ENCODE measurements around the gene LAMB1.

Gene LAMB1

GRCh38 chr7:107949443-107949935 is 53.5 kb downstream of the LAMB1 start:
- Histone ChIP-seq H3K9me2 (replicated peaks; ENCODE audit: insufficient read depth, low read length) (no peaks in the 10 kb centered on the region), H3F3A (ENCODE audit: insufficient read depth, low read length) (no peaks in the 10 kb centered on the region), H3K4me1 (ENCODE audit: low read length) (no peaks in the 10 kb centered on the region), H3K79me2 (ENCODE audit: low read length) (no peaks in the 10 kb centered on the region), H3K4me3 (ENCODE audit: low read length) (no peak overlapping the region), H3K36me3 (replicated peaks; ENCODE audit: insufficient read depth, low read length) (no peaks in the 10 kb centered on the region), H3K27ac (ENCODE audit: low read length) (no peak overlapping the region), H4K20me1 (ENCODE audit: insufficient read depth, low read length) (no peaks in the 10 kb centered on the region), H3K27me3 (replicated peaks; ENCODE audit: insufficient read depth, low read length) (no peaks in the 10 kb centered on the region), H2AFZ (ENCODE audit: low read length) (no peak overlapping the region), H3K9me3 (replicated peaks; ENCODE audit: insufficient read depth, low read length) (no peaks in the 10 kb centered on the region), H3K4me2 (ENCODE audit: low read depth, low read length) (no peak overlapping the region), H3K9ac (ENCODE audit: low read length) (no peak overlapping the region)
- no peak for DNase-seq
- no peak for TF ChIP-seq EZH2 (optimal IDR thresholded peaks at IDR 0.05; ENCODE audit: low read depth, low read length)

- no peak overlapping the region for H3K27ac ChIP-seq (ENCODE audit: low read length)
- no peak for DNase-seq
- no peaks in the 10 kb centered on the region for H3K4me1 ChIP-seq (ENCODE audit: low read length)
- no peaks in the 10 kb centered on the region for H3K79me2 ChIP-seq (ENCODE audit: low read length)
- H3K9me3 ChIP-seq (replicated peaks; ENCODE audit: insufficient read depth, low read length) = no peaks in the 10 kb centered on the region
- no peak overlapping the region for H3K4me3 ChIP-seq (ENCODE audit: low read length)
- H3K4me2 ChIP-seq (ENCODE audit: low read depth, low read length) = no peak overlapping the region
- no peak overlapping the region for H3K9ac ChIP-seq (ENCODE audit: low read length)
- H3K36me3 ChIP-seq (replicated peaks; ENCODE audit: insufficient read depth, low read length) = no peaks in the 10 kb centered on the region
- H4K20me1 ChIP-seq (ENCODE audit: insufficient read depth, low read length) = no peaks in the 10 kb centered on the region
- H2AFZ ChIP-seq (ENCODE audit: low read length) = no peak overlapping the region
- H3K9me2 ChIP-seq (replicated peaks; ENCODE audit: insufficient read depth, low read length) = no peaks in the 10 kb centered on the region
- TF ChIP-seq EZH2 (optimal IDR thresholded peaks at IDR 0.05; ENCODE audit: low read depth, low read length) (no peak), EZH2phosphoT487 (IDR thresholded peaks at IDR 0.05; ENCODE audit: low read length) (no peak), CTCF (IDR thresholded peaks at IDR 0.05; ENCODE audit: low read length) (no peak)
- no peaks in the 10 kb centered on the region for H3F3A ChIP-seq (ENCODE audit: insufficient read depth, low read length)
- H3K27me3 ChIP-seq (replicated peaks; ENCODE audit: insufficient read depth, low read length) = no peaks in the 10 kb centered on the region
These were observed 54.1 kb downstream of the LAMB1 start for GRCh38 chr7:107948645-107949442.

DNA sequence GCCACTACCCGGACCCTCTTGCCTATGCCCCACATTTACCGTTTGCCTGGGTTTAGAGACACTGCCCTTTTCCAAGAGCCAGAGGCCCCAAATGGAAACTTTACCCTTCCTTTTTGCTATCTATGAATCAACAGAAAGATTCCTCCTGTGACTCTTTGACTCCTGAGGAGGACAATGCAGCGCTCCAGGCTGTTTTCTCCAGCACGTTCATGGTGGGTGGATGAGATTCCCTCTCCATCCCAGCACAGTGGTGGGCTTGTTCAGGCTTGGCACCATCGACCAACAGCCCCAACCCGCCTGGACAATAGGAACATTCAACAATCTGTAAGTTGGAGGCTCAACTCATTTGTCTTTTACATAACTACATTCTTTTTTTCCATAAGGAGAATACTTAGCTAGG is 56.1 kb downstream of the LAMB1 start:
- no peak overlapping the region for H3K27ac ChIP-seq (ENCODE audit: low read length)
- H3K79me2 ChIP-seq (ENCODE audit: low read length) = no peaks in the 10 kb centered on the region
- H3F3A ChIP-seq (ENCODE audit: insufficient read depth, low read length) = no peaks in the 10 kb centered on the region
- TF ChIP-seq EZH2phosphoT487 (IDR thresholded peaks at IDR 0.05; ENCODE audit: low read length) (no peak), CTCF (IDR thresholded peaks at IDR 0.05; ENCODE audit: low read length) (no peak), EZH2 (optimal IDR thresholded peaks at IDR 0.05; ENCODE audit: low read depth, low read length) (no peak)
- H4K20me1 ChIP-seq (ENCODE audit: insufficient read depth, low read length) = no peaks in the 10 kb centered on the region
- H3K36me3 ChIP-seq (replicated peaks; ENCODE audit: insufficient read depth, low read length) = no peaks in the 10 kb centered on the region
- no peaks in the 10 kb centered on the region for H3K4me1 ChIP-seq (ENCODE audit: low read length)
- no peak overlapping the region for H3K4me3 ChIP-seq (ENCODE audit: low read length)
- no peaks in the 10 kb centered on the region for H3K27me3 ChIP-seq (replicated peaks; ENCODE audit: insufficient read depth, low read length)
- H3K9me3 ChIP-seq (replicated peaks; ENCODE audit: insufficient read depth, low read length) = no peaks in the 10 kb centered on the region
- no peak overlapping the region for H3K9ac ChIP-seq (ENCODE audit: low read length)
- no peaks in the 10 kb centered on the region for H3K9me2 ChIP-seq (replicated peaks; ENCODE audit: insufficient read depth, low read length)
- no peak for DNase-seq
- H3K4me2 ChIP-seq (ENCODE audit: low read depth, low read length) = no peak overlapping the region
- H2AFZ ChIP-seq (ENCODE audit: low read length) = no peak overlapping the region

DNA sequence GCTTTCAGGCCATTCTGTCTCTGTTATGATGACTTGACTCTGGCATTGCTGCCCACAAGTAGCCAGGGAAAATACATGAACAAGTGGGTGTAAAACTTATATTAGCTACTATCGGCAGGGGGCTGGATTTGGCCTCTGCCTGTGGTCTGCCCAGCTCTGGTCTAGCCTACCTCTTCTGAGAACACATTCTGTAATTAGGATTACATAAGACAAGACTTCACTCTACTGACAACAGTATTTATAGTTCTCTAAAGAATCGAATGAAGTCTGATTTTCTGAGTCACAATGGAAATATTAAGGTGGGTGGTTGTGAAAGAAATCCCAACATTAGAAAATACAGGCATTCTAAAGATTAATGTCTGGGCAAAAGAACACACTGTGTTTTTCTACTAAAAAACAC is 56.5 kb downstream of the LAMB1 start:
- Histone ChIP-seq H3K4me2 (ENCODE audit: low read depth, low read length) (no peak overlapping the region), H3K79me2 (ENCODE audit: low read length) (no peaks in the 10 kb centered on the region), H3F3A (ENCODE audit: insufficient read depth, low read length) (no peaks in the 10 kb centered on the region), H3K4me3 (ENCODE audit: low read length) (no peak overlapping the region), H3K9me3 (replicated peaks; ENCODE audit: insufficient read depth, low read length) (no peaks in the 10 kb centered on the region), H3K9ac (ENCODE audit: low read length) (no peak overlapping the region), H3K9me2 (replicated peaks; ENCODE audit: insufficient read depth, low read length) (no peaks in the 10 kb centered on the region), H2AFZ (ENCODE audit: low read length) (no peak overlapping the region), H3K27ac (ENCODE audit: low read length) (no peak overlapping the region), H3K27me3 (replicated peaks; ENCODE audit: insufficient read depth, low read length) (no peaks in the 10 kb centered on the region), H4K20me1 (ENCODE audit: insufficient read depth, low read length) (no peaks in the 10 kb centered on the region), H3K36me3 (replicated peaks; ENCODE audit: insufficient read depth, low read length) (no peaks in the 10 kb centered on the region), H3K4me1 (ENCODE audit: low read length) (no peaks in the 10 kb centered on the region)
- TF ChIP-seq EZH2 (optimal IDR thresholded peaks at IDR 0.05; ENCODE audit: low read depth, low read length) = no peak
- TF ChIP-seq CTCF (IDR thresholded peaks at IDR 0.05; ENCODE audit: low read length) = no peak
- TF ChIP-seq EZH2phosphoT487 (IDR thresholded peaks at IDR 0.05; ENCODE audit: low read length) = no peak
- DNase-seq = no peak

Data from MM.1S (cell line).